HCT116 (cell line): Measurements from ENCODE around the gene TLX2. TPM values are rescaled to one million over a fixed set of nuclear protein-coding genes. Genes with fewer than 3 reads are reported as not detected.

Experiments
- ATAC-seq: fragments of 200-7000 bp; cut with Tn5 transposase; 2 replicates; pipeline ENCODE4 v1.9.1; 2020; ENCODE audit warnings: mild to moderate bottlenecking, moderate library complexity
- BruUV-seq: library from RNA; stranded (reverse); fragments of 400-500 nt; replicated peaks from 2 replicates; lab custom pipeline; 2021; lab: Mats Ljungman, UMichigan
- CTCF ChIA-PET: fragments of 300-600 bp; sonication (Branson Sonifier 250); formaldehyde crosslinking; loops from one replicate; lab custom pipeline; 2021; ENCODE audit warnings: antibody characterized with exemption; lab: Charles Lee
- POLR2A ChIA-PET: fragments of 300-600, 350-600 bp; sonication (Branson Sonifier 250); formaldehyde crosslinking; loops from one replicate; lab custom pipeline; 2021; ENCODE audit warnings: antibody characterized with exemption; lab: Charles Lee
- RAD21 ChIA-PET, 2 experiments: fragments of 300-600 bp; sonication (Branson Sonifier 250); formaldehyde crosslinking; loops; one replicate each; lab custom pipeline; 2023; ENCODE audit warnings: low total read pairs in 2 of 2; ENCODE audit not compliant: uncharacterized antibody in 2 of 2, unreplicated experiment in 2 of 2, low non-redundant PET in 1 of 2; lab: Charles Lee
- DNase-seq: peaks from one replicate; pipeline ENCODE4 v3.0.0-alpha.2; 2010; ENCODE audit warnings: low read depth, low spot score
- H2AFZ ChIP-seq: fragments of 200-600 bp; shearing (Covaris generic), sonication (generic); 2 replicates; pipeline ENCODE4 v1.6.1; 2017; ENCODE audit warnings: low read depth, mixed run types, mixed read lengths, antibody characterized with exemption, low read length; ENCODE audit not compliant: poor library complexity, severe bottlenecking
- H3K27ac ChIP-seq: 2 replicates; pipeline ENCODE4 v1.5.1; 2012; ENCODE audit warnings: low read depth, low read length
- H3K27me3 ChIP-seq: fragments of 200-600 bp; sonication (generic); 2 replicates; pipeline ENCODE4 v1.6.1; 2016; ENCODE audit warnings: mixed run types, low read length, mixed read lengths; ENCODE audit not compliant: insufficient read depth
- H3K36me3 ChIP-seq, 2 experiments: fragments of 200-500 bp in 1 of 2; fragments of 200-600 bp in 1 of 2; sonication (Bioruptor generic) in 1 of 2; sonication (generic) in 1 of 2; 2 replicates each; pipeline versions ENCODE4 v1.5.1 to v1.6.1; 2014 to 2016; ENCODE audit warnings: low read length in 2 of 2, inconsistent platforms in 1 of 2, mixed read lengths in 1 of 2, mixed run types in 1 of 2; ENCODE audit not compliant: insufficient read depth in 2 of 2, control insufficient read depth in 1 of 2
- H3K4me1 ChIP-seq, 2 experiments: fragments of 200-600 bp in 1 of 2; sonication (generic) in 1 of 2; 2 replicates each; pipeline versions ENCODE4 v1.5.1 to v1.6.1; 2012 to 2017; ENCODE audit warnings: low read length in 2 of 2, inconsistent platforms in 1 of 2, mild to moderate bottlenecking in 1 of 2, mixed read lengths in 1 of 2, mixed run types in 1 of 2, moderate library complexity in 1 of 2; ENCODE audit not compliant: insufficient read depth in 2 of 2, control insufficient read depth in 1 of 2
- H3K4me2 ChIP-seq: fragments of 200-600 bp; sonication (generic); 2 replicates; pipeline ENCODE4 v1.6.1; 2017; ENCODE audit warnings: mixed run types, low read length, mixed read lengths
- H3K4me3 ChIP-seq, 2 experiments: fragments of 200-600 bp in 1 of 2; sonication (generic) in 1 of 2; replicated peaks in 1 of 2; 2 replicates each; pipeline ENCODE4 v1.5.1; 2011 to 2016; ENCODE audit warnings: low read length in 2 of 2, control low read depth in 1 of 2, low read depth in 1 of 2, mild to moderate bottlenecking in 1 of 2, mixed read lengths in 1 of 2, mixed run types in 1 of 2
- H3K79me2 ChIP-seq: fragments of 200-600 bp; sonication (generic); 2 replicates; pipeline ENCODE4 v1.6.1; 2017; ENCODE audit warnings: mild to moderate bottlenecking, mixed run types, low read length, moderate library complexity, mixed read lengths; ENCODE audit not compliant: insufficient read depth
- H3K9ac ChIP-seq: fragments of 200-600 bp; sonication (generic); 2 replicates; pipeline ENCODE4 v1.6.1; 2016; ENCODE audit warnings: low read length, mixed read lengths
- H3K9me2 ChIP-seq: fragments of 200-600 bp; sonication (generic), shearing (Covaris generic); 2 replicates; pipeline ENCODE4 v1.6.1; 2017; ENCODE audit warnings: mixed run types, mild to moderate bottlenecking, moderate library complexity; ENCODE audit not compliant: insufficient read depth
- H3K9me3 ChIP-seq, 2 experiments: fragments of 200-500 bp in 1 of 2; fragments of 200-600 bp in 1 of 2; sonication (Bioruptor generic) in 1 of 2; sonication (generic) in 1 of 2; 2 replicates each; pipeline ENCODE4 v1.6.1; 2014 to 2017; ENCODE audit warnings: low read length in 2 of 2, mixed read lengths in 2 of 2, inconsistent platforms in 1 of 2, low read depth in 1 of 2, mild to moderate bottlenecking in 1 of 2, mixed run types in 1 of 2, moderate library complexity in 1 of 2; ENCODE audit not compliant: control insufficient read depth in 1 of 2, insufficient read depth in 1 of 2
- H4K20me1 ChIP-seq: fragments of 200-600 bp; sonication (generic), shearing (Covaris generic); 2 replicates; pipeline ENCODE4 v1.6.1; 2017; ENCODE audit warnings: mixed run types, mild to moderate bottlenecking, moderate library complexity; ENCODE audit not compliant: insufficient read depth
- ATF3 ChIP-seq: IDR thresholded peaks from 2 replicates; pipeline ENCODE4 v1.6.1; 2012
- CTCF ChIP-seq, 3 experiments: fragments of 200-600 bp in 1 of 3; sonication (generic) in 1 of 3; IDR thresholded peaks in 2 of 3; conservative IDR thresholded peaks in 1 of 3; 2 replicates each; pipeline ENCODE4 v1.5.1; 2012 to 2017; ENCODE audit warnings: low read depth in 2 of 3, low read length in 2 of 3, antibody characterized with exemption in 1 of 3, borderline replicate concordance in 1 of 3, control low read depth in 1 of 3, mild to moderate bottlenecking in 1 of 3, mixed read lengths in 1 of 3, mixed run types in 1 of 3, moderate library complexity in 1 of 3; ENCODE audit not compliant: insufficient read depth in 1 of 3
- EGR1 ChIP-seq: IDR thresholded peaks from 2 replicates; pipeline ENCODE4 v1.6.1; 2012; ENCODE audit warnings: low read depth
- ELF1 ChIP-seq: IDR thresholded peaks from 2 replicates; pipeline ENCODE4 v1.6.1; 2012; ENCODE audit warnings: low read depth, borderline replicate concordance
- EZH2 ChIP-seq: fragments of 200-600 bp; sonication (generic); IDR thresholded peaks from 2 replicates; pipeline ENCODE4 v1.6.1; 2017; ENCODE audit warnings: antibody characterized with exemption, mixed run types
- FOSL1 ChIP-seq: IDR thresholded peaks from 2 replicates; pipeline ENCODE4 v1.6.1; 2012; ENCODE audit warnings: low read depth
- JUND ChIP-seq: IDR thresholded peaks from 2 replicates; pipeline ENCODE4 v1.6.1; 2012
- POLR2A ChIP-seq: IDR thresholded peaks from 2 replicates; pipeline ENCODE4 v1.7.0; 2011; ENCODE audit warnings: borderline replicate concordance; ENCODE audit not compliant: insufficient read depth, insufficient read length; ENCODE audit errors: extremely low read depth
- POLR2AphosphoS5 ChIP-seq: IDR thresholded peaks from 2 replicates; pipeline ENCODE4 v1.6.1; 2011; ENCODE audit warnings: mild to moderate bottlenecking, low read depth, low read length, moderate library complexity
- RAD21 ChIP-seq: IDR thresholded peaks from 2 replicates; pipeline ENCODE4 v1.6.1; 2012; ENCODE audit warnings: low read depth, mild to moderate bottlenecking
- SIN3A ChIP-seq: IDR thresholded peaks from 2 replicates; pipeline ENCODE4 v1.6.1; 2012; ENCODE audit warnings: low read depth
- SP1 ChIP-seq: IDR thresholded peaks from 2 replicates; pipeline ENCODE4 v1.6.1; 2012; ENCODE audit warnings: low read depth
- SRF ChIP-seq: IDR thresholded peaks from 2 replicates; pipeline ENCODE4 v1.6.1; 2012; ENCODE audit warnings: low read depth
- TCF7L2 ChIP-seq: IDR thresholded peaks from 2 replicates; pipeline ENCODE4 v1.7.0; 2011; ENCODE audit warnings: borderline replicate concordance, inconsistent platforms; ENCODE audit not compliant: insufficient read depth, insufficient read length; ENCODE audit errors: extremely low read depth
- ZBTB33 ChIP-seq: IDR thresholded peaks from 2 replicates; pipeline ENCODE4 v1.6.1; 2011; ENCODE audit warnings: mild to moderate bottlenecking, low read length, moderate library complexity; ENCODE audit not compliant: insufficient replicate concordance; ENCODE audit errors: extremely low read depth
- ZFX ChIP-seq: fragments of 450-650 bp; IDR thresholded peaks from 2 replicates; pipeline ENCODE4 v1.6.1; 2017
- intact Hi-C: fragments of 100-400 bp; cut with micrococcal nuclease; formaldehyde crosslinking; loops from 2 replicates; pipeline ENCODE4 v1.10.0; 2022
- total RNA-seq: library from RNA; stranded (reverse); gene quantifications from one replicate; pipeline ENCODE4 v1.2.1, GENCODE V29; 2021; ENCODE audit not compliant: unreplicated experiment

The TLX2 gene
- total RNA-seq, 1 experiment from 2014 or later: not detected

GRCh38 chr2:74481431-74481830, 32.8 kb upstream of the TLX2 start:
- POLR2A ChIA-PET: interaction anchor here (1.4 to 3.5 kb wide), 2 partner anchors 9 to 26 kb away, joined by 3 to 25 read pairs; partner anchors contain the start of genes INO80B and MRPL53
- Histone ChIP-seq H3K36me3 (peaks cover 11 to 13% of the 10 kb centered on the region in 2 experiments; a peak in 3 of 4 replicates), H3K9ac (peak overlapping the region; percentile 86)
- TF ChIP-seq CTCF (IDR thresholded peaks at IDR 0.05 in 2 of 3, conservative IDR thresholded peaks at IDR 0.05 in 1 of 3; ENCODE audit: borderline replicate concordance in 1 of 3, insufficient read depth in 1 of 3, low read depth in 2 of 3, low read length in 2 of 3): no peak
- TF ChIP-seq SP1: no peak
- no peak for TF ChIP-seq SRF
- TF ChIP-seq ELF1: no peak
- TF ChIP-seq FOSL1: no peak
- TF ChIP-seq SIN3A: no peak
- TF ChIP-seq ATF3: no peak
- no peak for TF ChIP-seq EGR1
- TF ChIP-seq TCF7L2: no peak
- TF ChIP-seq EZH2: no peak
- no peak for TF ChIP-seq ZBTB33
- TF ChIP-seq JUND: no peak
- no peak for TF ChIP-seq POLR2A
- TF ChIP-seq RAD21: no peak
- TF ChIP-seq POLR2AphosphoS5: no peak
- TF ChIP-seq ZFX: no peak
- TF ChIP-seq, all 23 proteins: peak for 0
- Histone ChIP-seq H3K4me1 (peaks cover 12 to 17% of the 10 kb centered on the region in 2 experiments), H2AFZ (no peak overlapping the region), H3K27me3 (no peaks in the 10 kb centered on the region), H3K4me2 (peak overlapping the region; percentile 66), H4K20me1 (no peaks in the 10 kb centered on the region), H3K9me3 (no peaks in the 10 kb centered on the region), H3K9me2 (no peaks in the 10 kb centered on the region), H3K27ac (peak overlapping the region; percentile 90), H3K4me3 (peak overlapping the region; percentile 61 to 95), H3K79me2 (peaks cover 31% of the 10 kb centered on the region)
- RAD21 ChIA-PET: no interaction called here
- ATAC-seq (no peak), DNase-seq (no peak)
- CTCF ChIA-PET: no interaction called here
- no TSS peak for BruUV-seq
- intact Hi-C loops: no loop called here
